ENCODE results near the gene CROCC. TPM values are rescaled to one million over a fixed set of nuclear protein-coding genes. Genes with fewer than 3 reads are reported as not detected.

Gene CROCC
- total and polyA plus RNA-seq, 2 experiments from 2014 or later, result 15.1 to 106 TPM

DNA sequence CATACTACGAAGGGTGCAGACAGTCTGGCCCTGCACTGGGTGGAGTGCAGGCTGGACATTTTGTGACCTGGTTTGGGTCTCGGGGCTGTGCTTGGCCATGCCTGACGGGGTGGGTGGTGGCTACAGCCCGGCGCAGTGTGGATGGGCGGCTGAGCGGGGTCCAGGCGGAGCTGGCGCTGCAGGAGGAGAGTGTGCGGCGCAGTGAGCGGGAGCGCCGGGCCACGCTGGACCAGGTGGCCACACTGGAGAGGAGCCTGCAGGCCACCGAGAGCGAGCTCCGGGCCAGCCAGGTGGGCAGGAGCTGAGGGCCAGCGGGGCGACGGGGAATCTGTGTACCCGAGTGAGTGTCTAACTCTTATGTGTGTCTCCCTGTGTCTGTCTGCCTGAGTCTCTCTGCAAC, 44.6 kb downstream of the CROCC start (continued):
- no peak for TF ChIP-seq STAT1 (IDR thresholded peaks at IDR 0.05; ENCODE audit: unreplicated experiment)

DNA sequence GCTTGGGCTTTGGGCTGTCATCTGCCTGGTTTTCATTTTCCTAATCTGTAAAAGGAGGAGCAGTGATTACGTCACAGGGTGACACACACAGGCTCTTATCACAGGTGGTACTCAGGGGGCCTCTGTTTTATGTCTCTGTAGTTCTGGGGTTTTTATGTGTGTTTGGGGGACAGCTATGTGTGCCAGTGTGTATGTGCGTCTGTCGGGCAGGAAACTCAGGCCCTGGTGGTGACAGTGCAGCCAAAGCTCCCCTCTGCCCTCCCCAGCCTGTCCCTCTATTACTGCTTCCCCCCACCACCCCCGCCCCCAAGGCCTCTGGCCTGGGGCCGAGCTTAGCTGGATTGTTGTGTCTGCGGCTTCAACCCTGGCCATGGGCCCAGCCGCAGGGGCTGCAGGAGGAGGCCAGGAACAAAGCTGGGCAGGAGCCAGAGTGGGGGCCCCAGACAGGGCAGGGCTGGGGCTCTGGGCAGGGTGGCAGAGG, 45.4 kb downstream of the CROCC start:
- H3K4me2 ChIP-seq, result no peak overlapping the region

More for the DNA sequence above, 45.4 kb downstream of the CROCC start:
- no peaks in the 10 kb centered on the region for H3K9me3 Mint-ChIP-seq
- peaks cover 8% of the 10 kb centered on the region; the same call in 2 of the 3 replicates for H3K4me1 Mint-ChIP-seq
- no peaks in the 10 kb centered on the region for H3K27me3 ChIP-seq (ENCODE audit: insufficient read depth)
- H3K36me3 Mint-ChIP-seq (ENCODE audit: low read depth), result peaks cover 42% of the 10 kb centered on the region
- no peak for DNase-seq (ENCODE audit: low spot score)
- no peaks in the 10 kb centered on the region; the same call in 1 of the 2 replicates for H3K36me3 ChIP-seq (ENCODE audit: insufficient read depth)
- no peak for ATAC-seq
- no peak overlapping the region for H3K4me3 ChIP-seq
- H3K79me2 ChIP-seq (replicated peaks; ENCODE audit: insufficient read depth), result no peaks in the 10 kb centered on the region
- no peak overlapping the region for H3K4me3 Mint-ChIP-seq
- H3F3A ChIP-seq (replicated peaks; ENCODE audit: low read depth), result peaks cover 7% of the 10 kb centered on the region; the same call in 1 of the 2 replicates
- no peak overlapping the region for H3K27ac Mint-ChIP-seq
- H3K27me3 Mint-ChIP-seq (ENCODE audit: insufficient read depth, low read depth, poor library complexity), result peaks cover 13% of the 10 kb centered on the region
- no peak overlapping the region for H2AFZ ChIP-seq
- H4K20me1 ChIP-seq (replicated peaks; ENCODE audit: insufficient read depth), result 0 out of 2 replicates have a peak, but pooled peaks cover 3% of the 10 kb centered on the region
- no peaks in the 10 kb centered on the region for H3K9me2 ChIP-seq (ENCODE audit: insufficient read depth)
- H3K4me1 ChIP-seq (ENCODE audit: insufficient read depth), result peaks cover 3% of the 10 kb centered on the region; the same call in 1 of the 2 replicates
- TF ChIP-seq, protein P1, sequence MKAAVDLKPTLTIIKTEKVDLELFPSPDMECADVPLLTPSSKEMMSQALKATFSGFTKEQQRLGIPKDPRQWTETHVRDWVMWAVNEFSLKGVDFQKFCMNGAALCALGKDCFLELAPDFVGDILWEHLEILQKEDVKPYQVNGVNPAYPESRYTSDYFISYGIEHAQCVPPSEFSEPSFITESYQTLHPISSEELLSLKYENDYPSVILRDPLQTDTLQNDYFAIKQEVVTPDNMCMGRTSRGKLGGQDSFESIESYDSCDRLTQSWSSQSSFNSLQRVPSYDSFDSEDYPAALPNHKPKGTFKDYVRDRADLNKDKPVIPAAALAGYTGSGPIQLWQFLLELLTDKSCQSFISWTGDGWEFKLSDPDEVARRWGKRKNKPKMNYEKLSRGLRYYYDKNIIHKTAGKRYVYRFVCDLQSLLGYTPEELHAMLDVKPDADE (IDR thresholded peaks at IDR 0.05), result no peak
- TF ChIP-seq STAT1 (IDR thresholded peaks at IDR 0.05; ENCODE audit: unreplicated experiment), result no peak
- TF ChIP-seq, protein P2, sequence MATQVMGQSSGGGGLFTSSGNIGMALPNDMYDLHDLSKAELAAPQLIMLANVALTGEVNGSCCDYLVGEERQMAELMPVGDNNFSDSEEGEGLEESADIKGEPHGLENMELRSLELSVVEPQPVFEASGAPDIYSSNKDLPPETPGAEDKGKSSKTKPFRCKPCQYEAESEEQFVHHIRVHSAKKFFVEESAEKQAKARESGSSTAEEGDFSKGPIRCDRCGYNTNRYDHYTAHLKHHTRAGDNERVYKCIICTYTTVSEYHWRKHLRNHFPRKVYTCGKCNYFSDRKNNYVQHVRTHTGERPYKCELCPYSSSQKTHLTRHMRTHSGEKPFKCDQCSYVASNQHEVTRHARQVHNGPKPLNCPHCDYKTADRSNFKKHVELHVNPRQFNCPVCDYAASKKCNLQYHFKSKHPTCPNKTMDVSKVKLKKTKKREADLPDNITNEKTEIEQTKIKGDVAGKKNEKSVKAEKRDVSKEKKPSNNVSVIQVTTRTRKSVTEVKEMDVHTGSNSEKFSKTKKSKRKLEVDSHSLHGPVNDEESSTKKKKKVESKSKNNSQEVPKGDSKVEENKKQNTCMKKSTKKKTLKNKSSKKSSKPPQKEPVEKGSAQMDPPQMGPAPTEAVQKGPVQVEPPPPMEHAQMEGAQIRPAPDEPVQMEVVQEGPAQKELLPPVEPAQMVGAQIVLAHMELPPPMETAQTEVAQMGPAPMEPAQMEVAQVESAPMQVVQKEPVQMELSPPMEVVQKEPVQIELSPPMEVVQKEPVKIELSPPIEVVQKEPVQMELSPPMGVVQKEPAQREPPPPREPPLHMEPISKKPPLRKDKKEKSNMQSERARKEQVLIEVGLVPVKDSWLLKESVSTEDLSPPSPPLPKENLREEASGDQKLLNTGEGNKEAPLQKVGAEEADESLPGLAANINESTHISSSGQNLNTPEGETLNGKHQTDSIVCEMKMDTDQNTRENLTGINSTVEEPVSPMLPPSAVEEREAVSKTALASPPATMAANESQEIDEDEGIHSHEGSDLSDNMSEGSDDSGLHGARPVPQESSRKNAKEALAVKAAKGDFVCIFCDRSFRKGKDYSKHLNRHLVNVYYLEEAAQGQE (IDR thresholded peaks at IDR 0.05; ENCODE audit: unreplicated experiment), result no peak
- no peak for TF ChIP-seq EZH2phosphoT487 (IDR thresholded peaks at IDR 0.05; ENCODE audit: unreplicated experiment)
- TF ChIP-seq NANOG (IDR thresholded peaks at IDR 0.05; ENCODE audit: borderline replicate concordance), result no peak
- no peak for TF ChIP-seq ZNF114 (CRISPR knock-in tag; IDR thresholded peaks at IDR 0.05)
- TF ChIP-seq, protein P3, sequence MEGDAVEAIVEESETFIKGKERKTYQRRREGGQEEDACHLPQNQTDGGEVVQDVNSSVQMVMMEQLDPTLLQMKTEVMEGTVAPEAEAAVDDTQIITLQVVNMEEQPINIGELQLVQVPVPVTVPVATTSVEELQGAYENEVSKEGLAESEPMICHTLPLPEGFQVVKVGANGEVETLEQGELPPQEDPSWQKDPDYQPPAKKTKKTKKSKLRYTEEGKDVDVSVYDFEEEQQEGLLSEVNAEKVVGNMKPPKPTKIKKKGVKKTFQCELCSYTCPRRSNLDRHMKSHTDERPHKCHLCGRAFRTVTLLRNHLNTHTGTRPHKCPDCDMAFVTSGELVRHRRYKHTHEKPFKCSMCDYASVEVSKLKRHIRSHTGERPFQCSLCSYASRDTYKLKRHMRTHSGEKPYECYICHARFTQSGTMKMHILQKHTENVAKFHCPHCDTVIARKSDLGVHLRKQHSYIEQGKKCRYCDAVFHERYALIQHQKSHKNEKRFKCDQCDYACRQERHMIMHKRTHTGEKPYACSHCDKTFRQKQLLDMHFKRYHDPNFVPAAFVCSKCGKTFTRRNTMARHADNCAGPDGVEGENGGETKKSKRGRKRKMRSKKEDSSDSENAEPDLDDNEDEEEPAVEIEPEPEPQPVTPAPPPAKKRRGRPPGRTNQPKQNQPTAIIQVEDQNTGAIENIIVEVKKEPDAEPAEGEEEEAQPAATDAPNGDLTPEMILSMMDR (conservative IDR thresholded peaks at IDR 0.05; ENCODE audit: low read depth in 2 of 2), result no peak
- no peak for TF ChIP-seq POLR2AphosphoS5 (IDR thresholded peaks at IDR 0.05; ENCODE audit: low read depth)
- TF ChIP-seq ZNF331 (CRISPR knock-in tag; IDR thresholded peaks at IDR 0.05; ENCODE audit: low read depth), result no peak
- TF ChIP-seq, protein P4, sequence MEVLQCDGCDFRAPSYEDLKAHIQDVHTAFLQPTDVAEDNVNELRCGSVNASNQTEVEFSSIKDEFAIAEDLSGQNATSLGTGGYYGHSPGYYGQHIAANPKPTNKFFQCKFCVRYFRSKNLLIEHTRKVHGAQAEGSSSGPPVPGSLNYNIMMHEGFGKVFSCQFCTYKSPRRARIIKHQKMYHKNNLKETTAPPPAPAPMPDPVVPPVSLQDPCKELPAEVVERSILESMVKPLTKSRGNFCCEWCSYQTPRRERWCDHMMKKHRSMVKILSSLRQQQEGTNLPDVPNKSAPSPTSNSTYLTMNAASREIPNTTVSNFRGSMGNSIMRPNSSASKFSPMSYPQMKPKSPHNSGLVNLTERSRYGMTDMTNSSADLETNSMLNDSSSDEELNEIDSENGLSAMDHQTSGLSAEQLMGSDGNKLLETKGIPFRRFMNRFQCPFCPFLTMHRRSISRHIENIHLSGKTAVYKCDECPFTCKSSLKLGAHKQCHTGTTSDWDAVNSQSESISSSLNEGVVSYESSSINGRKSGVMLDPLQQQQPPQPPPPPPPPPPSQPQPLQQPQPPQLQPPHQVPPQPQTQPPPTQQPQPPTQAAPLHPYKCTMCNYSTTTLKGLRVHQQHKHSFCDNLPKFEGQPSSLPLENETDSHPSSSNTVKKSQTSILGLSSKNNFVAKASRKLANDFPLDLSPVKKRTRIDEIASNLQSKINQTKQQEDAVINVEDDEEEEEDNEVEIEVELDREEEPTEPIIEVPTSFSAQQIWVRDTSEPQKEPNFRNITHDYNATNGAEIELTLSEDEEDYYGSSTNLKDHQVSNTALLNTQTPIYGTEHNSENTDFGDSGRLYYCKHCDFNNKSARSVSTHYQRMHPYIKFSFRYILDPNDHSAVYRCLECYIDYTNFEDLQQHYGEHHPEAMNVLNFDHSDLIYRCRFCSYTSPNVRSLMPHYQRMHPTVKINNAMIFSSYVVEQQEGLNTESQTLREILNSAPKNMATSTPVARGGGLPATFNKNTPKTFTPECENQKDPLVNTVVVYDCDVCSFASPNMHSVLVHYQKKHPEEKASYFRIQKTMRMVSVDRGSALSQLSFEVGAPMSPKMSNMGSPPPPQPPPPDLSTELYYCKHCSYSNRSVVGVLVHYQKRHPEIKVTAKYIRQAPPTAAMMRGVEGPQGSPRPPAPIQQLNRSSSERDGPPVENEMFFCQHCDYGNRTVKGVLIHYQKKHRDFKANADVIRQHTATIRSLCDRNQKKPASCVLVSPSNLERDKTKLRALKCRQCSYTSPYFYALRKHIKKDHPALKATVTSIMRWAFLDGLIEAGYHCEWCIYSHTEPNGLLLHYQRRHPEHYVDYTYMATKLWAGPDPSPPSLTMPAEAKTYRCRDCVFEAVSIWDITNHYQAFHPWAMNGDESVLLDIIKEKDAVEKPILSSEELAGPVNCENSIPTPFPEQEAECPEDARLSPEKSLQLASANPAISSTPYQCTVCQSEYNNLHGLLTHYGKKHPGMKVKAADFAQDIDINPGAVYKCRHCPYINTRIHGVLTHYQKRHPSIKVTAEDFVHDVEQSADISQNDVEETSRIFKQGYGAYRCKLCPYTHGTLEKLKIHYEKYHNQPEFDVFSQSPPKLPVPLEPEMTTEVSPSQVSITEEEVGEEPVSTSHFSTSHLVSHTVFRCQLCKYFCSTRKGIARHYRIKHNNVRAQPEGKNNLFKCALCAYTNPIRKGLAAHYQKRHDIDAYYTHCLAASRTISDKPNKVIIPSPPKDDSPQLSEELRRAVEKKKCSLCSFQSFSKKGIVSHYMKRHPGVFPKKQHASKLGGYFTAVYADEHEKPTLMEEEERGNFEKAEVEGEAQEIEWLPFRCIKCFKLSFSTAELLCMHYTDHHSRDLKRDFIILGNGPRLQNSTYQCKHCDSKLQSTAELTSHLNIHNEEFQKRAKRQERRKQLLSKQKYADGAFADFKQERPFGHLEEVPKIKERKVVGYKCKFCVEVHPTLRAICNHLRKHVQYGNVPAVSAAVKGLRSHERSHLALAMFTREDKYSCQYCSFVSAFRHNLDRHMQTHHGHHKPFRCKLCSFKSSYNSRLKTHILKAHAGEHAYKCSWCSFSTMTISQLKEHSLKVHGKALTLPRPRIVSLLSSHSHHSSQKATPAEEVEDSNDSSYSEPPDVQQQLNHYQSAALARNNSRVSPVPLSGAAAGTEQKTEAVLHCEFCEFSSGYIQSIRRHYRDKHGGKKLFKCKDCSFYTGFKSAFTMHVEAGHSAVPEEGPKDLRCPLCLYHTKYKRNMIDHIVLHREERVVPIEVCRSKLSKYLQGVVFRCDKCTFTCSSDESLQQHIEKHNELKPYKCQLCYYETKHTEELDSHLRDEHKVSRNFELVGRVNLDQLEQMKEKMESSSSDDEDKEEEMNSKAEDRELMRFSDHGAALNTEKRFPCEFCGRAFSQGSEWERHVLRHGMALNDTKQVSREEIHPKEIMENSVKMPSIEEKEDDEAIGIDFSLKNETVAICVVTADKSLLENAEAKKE (CRISPR knock-in tag; IDR thresholded peaks at IDR 0.05), result no peak
- no peak for TF ChIP-seq CREB1 (CRISPR knock-in tag; IDR thresholded peaks at IDR 0.05; ENCODE audit: low read depth)
- TF ChIP-seq EZH2 (IDR thresholded peaks at IDR 0.05; ENCODE audit: low read depth, unreplicated experiment), result no peak
- TF ChIP-seq JUNB (IDR thresholded peaks at IDR 0.05; ENCODE audit: unreplicated experiment), result no peak
- no peak overlapping the region for H3K27ac ChIP-seq (ENCODE audit: low read depth)
